Ascending aorta (tissue), 2 donors: ENCODE data around the gene TMEM183A. TPM values are rescaled to one million over a fixed set of nuclear protein-coding genes. Genes with fewer than 3 reads are reported as not detected.

Source experiments
- DNase-seq, 2 donors: peaks; one replicate each; pipeline ENCODE4 v3.0.0-alpha.2; 2019; ENCODE audit warnings: low spot score in 2 of 2
- H3K27ac ChIP-seq, 2 donors: fragments of 200-600 bp; sonication (generic); one replicate each; pipeline ENCODE4 v1.5.1; 2016 to 2017; ENCODE audit warnings: mild to moderate bottlenecking in 1 of 2
- H3K27me3 ChIP-seq: fragments of 200-600 bp; sonication (generic); one replicate; pipeline ENCODE4 v1.5.1; 2017
- H3K36me3 ChIP-seq, 2 donors: fragments of 200-600 bp; sonication (generic); one replicate each; pipeline ENCODE4 v1.5.1; 2016
- H3K4me1 ChIP-seq, 2 donors: fragments of 200-600 bp; sonication (generic); one replicate each; pipeline ENCODE4 v1.5.1; 2016 to 2017; ENCODE audit warnings: mild to moderate bottlenecking in 1 of 2
- H3K4me3 ChIP-seq, 2 donors: fragments of 200-600 bp; sonication (generic); one replicate each; pipeline ENCODE4 v1.5.1; 2016 to 2017; ENCODE audit warnings: mild to moderate bottlenecking in 1 of 2
- H3K9me3 ChIP-seq, 2 donors: fragments of 200-600 bp; sonication (generic); one replicate each; pipeline ENCODE4 v1.5.1; 2016
- intact Hi-C: fragments of 100-400 bp; cut with DNase I; formaldehyde crosslinking; loops from one replicate; pipeline ENCODE4 v1.15.1; 2023
- total RNA-seq: library from RNA; depleted of rRNA; stranded (reverse); fragments of >200 nt; gene quantifications from one replicate; pipeline ENCODE4 v1.1.0, GENCODE V29; 2016
- TF ChIP-seq, protein P1 (sequence below), 3 experiments: fragments of 200-600 bp in 2 of 3; fragments of 450-650 bp in 1 of 3; sonication (generic) in 2 of 3; IDR thresholded peaks; one replicate each; pipeline ENCODE4 v1.5.1; 2016 to 2019; ENCODE audit warnings: antibody characterized with exemption in 3 of 3, mild to moderate bottlenecking in 1 of 3, moderate library complexity in 1 of 3

Gene TMEM183A
- total RNA-seq, 1 donor from 2014 or later = 44.6 TPM

DNA sequence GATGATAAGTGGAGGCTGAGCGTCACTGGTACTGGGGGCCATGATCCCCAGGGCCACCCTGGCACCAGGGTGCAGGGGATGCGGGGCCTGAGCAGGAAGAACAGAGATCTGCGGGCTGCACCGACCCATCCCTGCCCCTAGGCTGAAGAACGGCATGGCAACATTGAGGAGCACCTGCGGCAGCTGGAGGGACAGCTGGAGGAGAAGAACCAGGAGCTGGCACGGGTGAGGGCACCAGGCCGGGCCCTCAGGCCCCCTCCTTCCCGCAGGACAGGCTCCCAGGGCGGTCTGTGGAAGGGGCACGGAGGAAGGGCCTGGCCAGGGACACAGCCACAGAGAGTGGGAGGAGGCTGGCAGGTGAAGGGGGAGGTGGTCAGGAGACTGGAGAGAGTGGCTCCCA, 40.9 kb downstream of the TMEM183A start:
- Histone ChIP-seq H3K27me3 (no peaks in the 10 kb centered on the region), H3K9me3 (no peaks in the 10 kb centered on the region), H3K27ac (no peak overlapping the region), H3K4me3 (no peak overlapping the region), H3K4me1 (no peaks in the 10 kb centered on the region), H3K36me3 (peaks cover 4 to 20% of the 10 kb centered on the region in 2 donors)
- DNase-seq = no peak
- intact Hi-C loops = no loop called here
- TF ChIP-seq, protein P1, sequence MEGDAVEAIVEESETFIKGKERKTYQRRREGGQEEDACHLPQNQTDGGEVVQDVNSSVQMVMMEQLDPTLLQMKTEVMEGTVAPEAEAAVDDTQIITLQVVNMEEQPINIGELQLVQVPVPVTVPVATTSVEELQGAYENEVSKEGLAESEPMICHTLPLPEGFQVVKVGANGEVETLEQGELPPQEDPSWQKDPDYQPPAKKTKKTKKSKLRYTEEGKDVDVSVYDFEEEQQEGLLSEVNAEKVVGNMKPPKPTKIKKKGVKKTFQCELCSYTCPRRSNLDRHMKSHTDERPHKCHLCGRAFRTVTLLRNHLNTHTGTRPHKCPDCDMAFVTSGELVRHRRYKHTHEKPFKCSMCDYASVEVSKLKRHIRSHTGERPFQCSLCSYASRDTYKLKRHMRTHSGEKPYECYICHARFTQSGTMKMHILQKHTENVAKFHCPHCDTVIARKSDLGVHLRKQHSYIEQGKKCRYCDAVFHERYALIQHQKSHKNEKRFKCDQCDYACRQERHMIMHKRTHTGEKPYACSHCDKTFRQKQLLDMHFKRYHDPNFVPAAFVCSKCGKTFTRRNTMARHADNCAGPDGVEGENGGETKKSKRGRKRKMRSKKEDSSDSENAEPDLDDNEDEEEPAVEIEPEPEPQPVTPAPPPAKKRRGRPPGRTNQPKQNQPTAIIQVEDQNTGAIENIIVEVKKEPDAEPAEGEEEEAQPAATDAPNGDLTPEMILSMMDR (IDR thresholded peaks at IDR 0.05) = no peak

DNA sequence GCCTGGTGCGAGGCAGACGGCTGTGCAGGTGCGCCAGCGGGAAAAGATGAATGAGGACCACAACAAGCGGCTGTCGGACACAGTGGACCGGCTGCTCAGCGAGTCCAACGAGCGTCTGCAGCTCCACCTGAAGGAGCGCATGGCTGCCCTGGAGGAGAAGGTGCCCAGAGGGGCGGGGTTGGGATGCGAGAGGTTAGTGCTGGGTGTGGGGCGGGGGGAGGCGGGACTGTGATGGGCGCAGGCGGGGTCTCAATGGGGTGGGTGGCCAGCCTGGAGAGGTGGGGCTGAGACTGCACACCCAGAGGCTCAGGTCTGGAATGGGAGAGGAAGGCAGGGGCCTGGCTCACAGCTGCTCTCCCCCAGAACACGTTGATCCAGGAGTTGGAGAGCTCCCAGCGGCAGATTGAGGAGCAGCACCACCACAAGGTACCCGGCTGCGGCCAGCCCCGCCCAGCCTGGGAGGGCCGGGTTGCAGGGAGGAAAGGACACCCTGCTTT, 41.4 kb downstream of the TMEM183A start:
- no peak overlapping the region for H3K27ac ChIP-seq
- no peak for DNase-seq
- H3K4me3 ChIP-seq = no peak overlapping the region
- TF ChIP-seq, protein P1 (IDR thresholded peaks at IDR 0.05) = no peak
- intact Hi-C loops = no loop called here
- H3K9me3 ChIP-seq = no peaks in the 10 kb centered on the region
- peaks cover 6 to 20% of the 10 kb centered on the region in 2 donors for H3K36me3 ChIP-seq
- no peaks in the 10 kb centered on the region for H3K27me3 ChIP-seq
- no peaks in the 10 kb centered on the region for H3K4me1 ChIP-seq

DNA sequence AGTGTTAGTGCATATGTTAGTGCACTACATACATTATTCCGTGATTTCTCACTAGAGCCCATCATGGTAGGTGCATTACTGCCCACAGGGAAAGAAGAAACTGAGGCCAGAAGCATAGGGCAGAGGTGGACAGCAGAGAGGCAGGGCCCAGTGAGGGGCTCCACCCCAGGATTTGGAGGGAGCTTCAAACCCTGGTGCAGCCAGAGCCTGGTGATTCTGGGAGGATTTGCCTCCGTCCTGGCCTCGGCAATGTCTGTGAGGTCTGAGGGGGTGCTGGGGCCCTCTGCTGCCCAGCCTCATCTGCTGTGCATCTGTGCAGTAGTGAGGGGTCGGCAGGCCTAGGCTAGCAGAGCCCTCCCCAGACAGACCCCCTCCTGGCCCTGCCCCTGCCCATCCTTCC, 41.9 kb downstream of the TMEM183A start:
- Histone ChIP-seq H3K9me3 (no peaks in the 10 kb centered on the region), H3K4me3 (no peak overlapping the region), H3K27ac (no peak overlapping the region), H3K36me3 (peaks cover 6 to 20% of the 10 kb centered on the region in 2 donors), H3K27me3 (no peaks in the 10 kb centered on the region), H3K4me1 (no peaks in the 10 kb centered on the region)
- no peak for DNase-seq
- intact Hi-C loops = no loop called here
- TF ChIP-seq, protein P1 (IDR thresholded peaks at IDR 0.05) = no peak

DNA sequence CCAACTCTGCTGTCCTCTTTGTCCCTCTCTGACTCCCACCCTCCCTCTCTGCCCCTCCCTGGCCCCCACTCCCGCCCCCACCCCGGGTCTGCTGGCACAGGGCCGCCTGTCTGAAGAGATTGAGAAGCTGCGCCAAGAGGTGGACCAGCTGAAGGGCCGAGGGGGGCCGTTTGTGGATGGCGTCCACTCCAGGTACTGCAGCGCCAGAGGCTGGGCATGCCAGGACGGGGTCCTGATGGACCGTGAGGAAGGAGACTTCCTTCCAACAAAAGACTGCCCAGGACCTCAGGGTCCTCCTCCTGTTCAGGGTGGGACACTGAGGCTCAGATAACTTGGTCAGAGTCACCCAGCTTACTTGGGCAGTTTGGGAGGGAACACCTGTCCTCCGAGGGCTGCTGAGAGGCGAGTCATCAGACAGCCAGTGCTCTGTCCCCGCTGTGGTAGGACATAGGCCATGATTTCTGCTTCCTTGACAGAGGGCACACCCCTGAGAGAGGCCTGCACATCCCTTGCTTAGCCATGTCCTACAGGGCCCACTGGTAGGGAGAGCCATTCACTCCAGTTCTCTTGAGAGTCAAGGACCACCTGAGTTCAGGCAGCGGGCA, 42.5 kb downstream of the TMEM183A start:
- DNase-seq = no peak
- H3K36me3 ChIP-seq = peaks cover 3 to 20% of the 10 kb centered on the region in 2 donors
- intact Hi-C loops = no loop called here
- H3K4me3 ChIP-seq = no peak overlapping the region
- H3K27me3 ChIP-seq = no peaks in the 10 kb centered on the region
- no peaks in the 10 kb centered on the region for H3K4me1 ChIP-seq
- TF ChIP-seq, protein P1 (IDR thresholded peaks at IDR 0.05) = no peak
- H3K9me3 ChIP-seq = no peaks in the 10 kb centered on the region
- no peak overlapping the region for H3K27ac ChIP-seq

DNA sequence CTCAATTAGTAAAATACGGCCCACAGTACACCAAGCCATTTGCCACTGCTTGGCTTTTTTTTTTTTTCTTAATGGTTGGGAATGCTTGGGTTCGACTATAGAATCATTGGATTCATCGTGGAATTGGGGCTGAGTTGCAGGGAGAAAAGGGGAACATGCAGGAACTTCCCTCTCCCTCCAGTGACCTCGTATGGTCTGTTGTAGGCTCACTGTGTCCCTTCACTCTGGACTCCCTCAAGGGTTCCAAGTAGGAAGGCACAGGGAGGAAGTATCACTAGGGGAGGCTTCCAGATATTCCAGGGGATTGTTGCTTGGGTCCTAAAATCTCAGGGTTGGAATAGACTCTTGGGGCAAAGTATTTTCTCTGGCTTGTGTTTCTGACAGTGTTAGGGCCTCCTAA, 43.7 kb downstream of the TMEM183A start:
- no peaks in the 10 kb centered on the region for H3K9me3 ChIP-seq
- TF ChIP-seq, protein P1 (IDR thresholded peaks at IDR 0.05) = no peak
- no peak overlapping the region for H3K4me3 ChIP-seq
- DNase-seq = no peak
- H3K36me3 ChIP-seq = peaks cover 3 to 20% of the 10 kb centered on the region in 2 donors
- H3K27ac ChIP-seq = no peak overlapping the region
- intact Hi-C loops = no loop called here
- H3K27me3 ChIP-seq = no peaks in the 10 kb centered on the region
- H3K4me1 ChIP-seq = no peaks in the 10 kb centered on the region
